Effector memory CD4-positive, alpha-beta T cell (primary cell): Measurements from ENCODE around the gene GBP6.
"Not testable (repeated sequence)": the region's sequence is repeated elsewhere in the genome, so short reads cannot be mapped to it uniquely, and the experiment has no call there.

Experiments used
- DNase-seq, 3 donors: peaks; one replicate each; pipeline ENCODE4 v3.0.0-alpha.2; 2020
- H3K27ac ChIP-seq: 2 replicates; pipeline ENCODE4 v1.7.0; 2013; ENCODE audit warnings: mild to moderate bottlenecking, low read length, moderate library complexity; ENCODE audit not compliant: insufficient read depth, poor library complexity, severe bottlenecking
- H3K27me3 ChIP-seq: replicated peaks from 2 replicates; pipeline ENCODE4 v1.7.0; 2013; ENCODE audit warnings: mild to moderate bottlenecking, low read length; ENCODE audit not compliant: insufficient read depth, control insufficient read depth, poor library complexity, severe bottlenecking
- H3K36me3 ChIP-seq: 2 replicates; pipeline ENCODE4 v1.7.0; 2013; ENCODE audit warnings: mild to moderate bottlenecking, low read length, moderate library complexity; ENCODE audit not compliant: control insufficient read depth, insufficient read depth
- H3K4me1 ChIP-seq: 2 replicates; pipeline ENCODE4 v1.7.0; 2013; ENCODE audit warnings: low read length, mild to moderate bottlenecking; ENCODE audit not compliant: control insufficient read depth, insufficient read depth, poor library complexity, severe bottlenecking
- H3K4me3 ChIP-seq: 2 replicates; pipeline ENCODE4 v1.7.0; 2013; ENCODE audit warnings: low read length, low read depth, mild to moderate bottlenecking; ENCODE audit not compliant: insufficient read depth, poor library complexity, severe bottlenecking
- H3K9me3 ChIP-seq: 2 replicates; pipeline ENCODE4 v1.7.0; 2013; ENCODE audit warnings: mild to moderate bottlenecking, low read length, moderate library complexity; ENCODE audit not compliant: control insufficient read depth
- total RNA-seq, 3 donors: gene quantifications; one replicate each; lab custom pipeline; 2026; lab: John Stamatoyannopoulos, UW

Gene GBP6, protein sequence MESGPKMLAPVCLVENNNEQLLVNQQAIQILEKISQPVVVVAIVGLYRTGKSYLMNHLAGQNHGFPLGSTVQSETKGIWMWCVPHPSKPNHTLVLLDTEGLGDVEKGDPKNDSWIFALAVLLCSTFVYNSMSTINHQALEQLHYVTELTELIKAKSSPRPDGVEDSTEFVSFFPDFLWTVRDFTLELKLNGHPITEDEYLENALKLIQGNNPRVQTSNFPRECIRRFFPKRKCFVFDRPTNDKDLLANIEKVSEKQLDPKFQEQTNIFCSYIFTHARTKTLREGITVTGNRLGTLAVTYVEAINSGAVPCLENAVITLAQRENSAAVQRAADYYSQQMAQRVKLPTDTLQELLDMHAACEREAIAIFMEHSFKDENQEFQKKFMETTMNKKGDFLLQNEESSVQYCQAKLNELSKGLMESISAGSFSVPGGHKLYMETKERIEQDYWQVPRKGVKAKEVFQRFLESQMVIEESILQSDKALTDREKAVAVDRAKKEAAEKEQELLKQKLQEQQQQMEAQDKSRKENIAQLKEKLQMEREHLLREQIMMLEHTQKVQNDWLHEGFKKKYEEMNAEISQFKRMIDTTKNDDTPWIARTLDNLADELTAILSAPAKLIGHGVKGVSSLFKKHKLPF
- 0 to 0.70 (median 0.35) reads per million in 3 donors for total RNA-seq

DNA sequence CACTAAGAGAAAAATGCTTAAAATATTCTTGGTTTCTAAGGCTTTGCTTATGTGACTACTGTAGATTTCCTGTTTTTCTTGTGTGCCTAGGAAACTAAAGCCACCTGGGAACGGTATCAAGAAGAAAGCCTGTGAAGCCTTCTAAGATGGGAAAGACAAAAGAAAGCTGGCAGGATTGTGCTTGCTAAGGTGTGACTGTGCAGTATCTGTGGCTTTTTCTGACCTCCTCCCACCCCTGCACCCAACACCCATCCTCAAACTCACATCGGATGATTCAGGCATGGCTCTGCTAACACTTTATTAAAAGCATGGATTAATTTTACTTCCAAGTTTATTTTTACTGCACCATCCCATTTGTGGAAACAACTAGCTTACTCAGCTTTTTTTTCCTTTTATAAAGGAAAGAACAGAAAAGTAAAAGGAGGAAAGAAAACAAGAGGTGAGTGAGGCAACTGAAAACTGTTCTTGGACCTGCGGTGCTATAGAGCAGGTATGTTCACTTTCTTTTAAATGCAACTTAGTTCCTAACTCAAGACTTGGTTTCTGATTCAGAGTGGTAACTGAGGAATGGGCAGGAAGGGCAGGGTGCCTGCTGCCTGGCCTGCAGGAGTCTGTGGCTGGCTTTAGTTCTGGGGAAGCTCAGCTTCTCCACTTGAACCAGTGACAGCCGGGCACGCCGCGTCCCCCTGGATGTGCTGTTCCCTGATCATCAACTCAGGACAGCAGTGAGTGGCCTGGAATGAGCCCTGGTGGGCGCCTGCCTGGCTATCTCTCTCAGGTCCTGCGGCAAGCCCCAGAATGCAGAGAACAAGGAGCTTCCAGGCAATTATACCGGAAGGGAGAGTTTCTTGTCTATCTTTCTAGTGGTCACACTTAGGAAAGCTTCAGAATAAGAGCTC, at the start of gene GBP6:
Gene GBP6, plus strand, starts transcription at position 422 of the 899 bp plus-strand sequence. CDS start 4,493 bp downstream, outside the sequence.
- no peak within 1 kb of the TSS for H3K4me3 ChIP-seq
- DNase-seq = no peak
- H3K4me1 ChIP-seq = peaks cover 7% of the 10 kb centered on the region
- no peak within 1 kb of the TSS for H3K27ac ChIP-seq
- no peaks in the 10 kb centered on the region for H3K9me3 ChIP-seq
- H3K36me3 ChIP-seq = no peaks in the 10 kb centered on the region
- no peaks in the 10 kb centered on the region for H3K27me3 ChIP-seq

- H3K36me3 ChIP-seq = no peaks in the 10 kb centered on the region
These were observed 41.5 kb upstream of the GBP6 start for GRCh38 chr1:89322402-89322801.

DNA sequence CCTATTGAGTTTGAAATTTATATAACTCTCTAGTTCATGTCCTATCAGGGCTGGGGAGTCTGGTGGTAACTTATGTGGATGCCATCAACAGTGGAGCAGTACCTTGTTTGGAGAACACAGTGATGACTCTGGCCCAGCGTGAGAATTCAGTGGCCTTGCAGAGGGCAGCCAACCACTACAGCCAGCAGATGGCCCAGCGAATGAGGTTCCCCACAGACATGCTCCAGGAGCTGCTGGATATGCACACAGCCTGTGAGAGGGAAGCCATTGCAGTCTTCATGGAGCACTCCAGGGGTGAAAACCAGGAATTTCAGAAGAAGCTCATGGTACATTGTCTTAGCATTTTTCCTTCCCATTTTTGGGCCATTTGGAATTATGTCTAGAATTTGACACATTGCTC, 32.0 kb upstream of the GBP6 start:
- no peak overlapping the region for H3K27ac ChIP-seq
- DNase-seq = no peak
- no peak overlapping the region for H3K4me3 ChIP-seq
- no peaks in the 10 kb centered on the region for H3K27me3 ChIP-seq
- H3K36me3 ChIP-seq = no peaks in the 10 kb centered on the region
- H3K4me1 ChIP-seq = no peaks in the 10 kb centered on the region
- H3K9me3 ChIP-seq = no peaks in the 10 kb centered on the region

More at GRCh38 chr1:89322402-89322801, 41.5 kb upstream of the GBP6 start:
- H3K4me1 ChIP-seq = no peaks in the 10 kb centered on the region
- H3K4me3 ChIP-seq = no peak overlapping the region
- H3K9me3 ChIP-seq = no peaks in the 10 kb centered on the region
- no peak overlapping the region for H3K27ac ChIP-seq
- H3K27me3 ChIP-seq = no peaks in the 10 kb centered on the region
- DNase-seq = no peak

GRCh38 chr1:89332461-89332860, 31.4 kb upstream of the GBP6 start:
- Histone ChIP-seq H3K27me3 (no peaks in the 10 kb centered on the region), H3K4me1 (no peaks in the 10 kb centered on the region), H3K27ac (no peak overlapping the region), H3K36me3 (no peaks in the 10 kb centered on the region), H3K9me3 (no peaks in the 10 kb centered on the region), H3K4me3 (no peak overlapping the region)
- no peak for DNase-seq

GRCh38 chr1:89335486-89335885, 28.4 kb upstream of the GBP6 start:
- no peak for DNase-seq
- Histone ChIP-seq H3K27ac (no peak overlapping the region), H3K4me3 (no peak overlapping the region), H3K9me3 (no peaks in the 10 kb centered on the region), H3K4me1 (no peaks in the 10 kb centered on the region), H3K27me3 (no peaks in the 10 kb centered on the region), H3K36me3 (no peaks in the 10 kb centered on the region)

GRCh38 chr1:89337903-89338302, 26.0 kb upstream of the GBP6 start:
- H3K27ac ChIP-seq = no peak overlapping the region
- no peaks in the 10 kb centered on the region for H3K4me1 ChIP-seq
- DNase-seq = no peak
- H3K9me3 ChIP-seq = no peaks in the 10 kb centered on the region
- H3K4me3 ChIP-seq = no peak overlapping the region
- H3K36me3 ChIP-seq = no peaks in the 10 kb centered on the region
- H3K27me3 ChIP-seq = no peaks in the 10 kb centered on the region

DNA sequence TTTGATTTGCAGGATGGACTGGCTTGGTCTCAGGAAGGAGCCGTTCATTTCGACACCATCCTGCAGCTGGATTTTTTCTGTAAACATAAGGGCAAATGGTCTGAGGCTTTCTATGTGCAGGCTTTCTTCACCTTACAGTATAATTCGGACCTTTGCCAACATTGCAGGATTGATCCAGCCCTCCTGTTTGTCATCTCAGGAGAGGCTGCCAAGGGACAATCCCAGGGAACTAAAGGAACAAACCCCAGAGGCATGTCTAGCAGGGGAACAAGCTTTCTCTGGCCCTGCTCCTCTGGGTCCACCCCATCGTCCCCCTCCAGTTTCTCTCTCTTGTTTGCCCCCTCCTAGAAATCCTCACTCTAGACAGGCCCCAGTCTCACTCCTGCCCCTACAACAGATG, 24.8 kb upstream of the GBP6 start:
- Histone ChIP-seq H3K27me3 (no peaks in the 10 kb centered on the region), H3K9me3 (no peaks in the 10 kb centered on the region), H3K27ac (no peak overlapping the region), H3K4me1 (no peaks in the 10 kb centered on the region), H3K36me3 (no peaks in the 10 kb centered on the region), H3K4me3 (no peak overlapping the region)
- no peak for DNase-seq

GRCh38 chr1:89345479-89345878, 18.4 kb upstream of the GBP6 start:
- not testable (repeated sequence) for DNase-seq, H3K4me1 ChIP-seq, H3K4me3 ChIP-seq, H3K9me3 ChIP-seq, H3K27me3 ChIP-seq, H3K27ac ChIP-seq, H3K36me3 ChIP-seq

GRCh38 chr1:89347296-89347695, 16.6 kb upstream of the GBP6 start:
- H3K27me3 ChIP-seq = no peaks in the 10 kb centered on the region
- H3K4me3 ChIP-seq = no peak overlapping the region
- no peaks in the 10 kb centered on the region for H3K4me1 ChIP-seq
- DNase-seq = no peak
- H3K36me3 ChIP-seq = no peaks in the 10 kb centered on the region
- H3K9me3 ChIP-seq = no peaks in the 10 kb centered on the region
- no peak overlapping the region for H3K27ac ChIP-seq
